ENCODE measurements around the gene MLLT10. TPM values are rescaled to one million over a fixed set of nuclear protein-coding genes. Genes with fewer than 3 reads are reported as not detected.

MLLT10 gene
- total and polyA plus RNA-seq, 10 of the 15 experiments (the other 5 are each of a cell fraction or from before 2014, with no cell fraction given), result 8.7 to 61.1 (median 28.5) TPM

DNA sequence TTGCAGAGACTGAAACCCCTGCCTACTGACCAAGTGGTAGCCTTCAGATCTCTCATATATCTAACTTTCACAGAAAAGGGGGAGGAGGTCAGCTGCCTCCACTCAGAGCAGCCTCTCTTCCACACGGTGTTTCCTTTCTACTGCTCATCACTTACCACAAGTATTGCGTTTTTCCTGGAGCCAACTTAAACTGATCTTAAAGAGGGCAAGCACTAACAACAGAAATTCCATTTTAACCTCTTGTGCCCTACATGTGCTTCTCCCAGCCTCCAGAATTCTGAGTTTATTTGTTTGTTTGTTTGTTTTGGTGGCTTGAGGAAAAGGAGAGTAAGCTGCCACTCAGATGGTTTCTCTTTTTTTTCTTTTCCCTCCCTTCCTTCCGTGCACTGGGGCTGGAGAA is 27.7 kb upstream of the MLLT10 start:
- H3K4me1 ChIP-seq (ENCODE audit: control insufficient read depth, insufficient read depth, low read length), result no peaks in the 10 kb centered on the region
- no peaks in the 10 kb centered on the region for H4K20me1 ChIP-seq (ENCODE audit: control insufficient read depth, insufficient read depth)
- 17% methylated on average over 3 of the region's 3 CpGs for WGBS (ENCODE audit: insufficient coverage, insufficient replicate concordance, low lambda C conversion rate, missing lambda C conversion rate)
- DNase-seq (ENCODE audit: low read depth, low spot score) (no peak), ATAC-seq (no peak), FAIRE-seq (no peak)
- H3K4me2 ChIP-seq (ENCODE audit: control insufficient read depth, insufficient read depth), result no peak overlapping the region
- no peaks in the 10 kb centered on the region for H3K9me3 ChIP-seq (replicated peaks; ENCODE audit: control insufficient read depth, insufficient read depth, low read length)
- CTCF ChIA-PET, result interaction anchor here (0.8 to 1.5 kb wide), 4 partner anchors 14 to 226 kb away, joined by 3 to 4 read pairs (median 3); no protein-coding TSS in a partner anchor
- POLR2A ChIA-PET, result no interaction called here
- no peak overlapping the region for H2AFZ ChIP-seq (ENCODE audit: control insufficient read depth, low read depth, low read length)
- H3K27ac ChIP-seq (ENCODE audit: control insufficient read depth, insufficient read depth), result no peak overlapping the region
- TF ChIP-seq ZNF622 (IDR thresholded peaks at IDR 0.05), result no peak
- intact Hi-C loops (cut with micrococcal nuclease; ENCODE audit: unreplicated experiment) (no loop called here), in situ Hi-C loops (cut with MboI) (no loop called here)
- BruUV-seq (replicated peaks), result no TSS peak
- RAD21 ChIA-PET (ENCODE audit: unreplicated experiment), result no interaction called here
- peaks cover 0 to 9% of the 10 kb centered on the region in 2 experiments for H3K27me3 ChIP-seq (replicated peaks in 1 of 2; ENCODE audit: control insufficient read depth in 2 of 2, insufficient read depth in 2 of 2, low read length in 1 of 2)
- H3K36me3 ChIP-seq (ENCODE audit: control insufficient read depth in 2 of 2, insufficient read depth in 2 of 2, low read length in 1 of 2), result no peaks in the 10 kb centered on the region
- SMC1A ChIA-PET (ENCODE audit: uncharacterized antibody, unreplicated experiment), result no interaction called here
- no peaks in the 10 kb centered on the region for H3K79me2 ChIP-seq (ENCODE audit: control insufficient read depth, insufficient read depth, low read length)
- no peak overlapping the region for H3K4me3 ChIP-seq
- H3K9ac ChIP-seq (ENCODE audit: control insufficient read depth, insufficient read depth, low read length), result no peak overlapping the region

DNA sequence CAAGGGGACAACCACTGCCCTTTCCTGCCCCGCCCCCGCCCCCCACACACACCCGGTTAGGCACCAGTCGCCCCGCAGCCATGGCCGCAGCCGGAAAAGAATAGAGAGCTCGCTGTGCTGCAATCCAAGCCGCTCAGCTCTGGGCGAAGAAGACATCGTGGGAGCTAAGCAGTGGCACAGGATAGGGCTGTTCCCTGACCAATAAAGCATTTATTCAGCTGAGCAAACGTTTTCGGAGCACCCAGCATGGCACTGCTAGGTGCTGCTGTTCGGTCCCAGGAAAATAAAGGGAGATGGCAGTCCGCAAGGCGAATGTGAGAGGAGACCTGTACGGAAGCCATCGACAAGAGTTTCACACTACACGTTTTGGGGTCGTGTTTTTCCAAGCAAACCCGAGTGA is 26.9 kb upstream of the MLLT10 start:
- BruUV-seq (replicated peaks), result no TSS peak
- Histone ChIP-seq H3K4me2 (ENCODE audit: control insufficient read depth, insufficient read depth) (no peak overlapping the region), H3K4me1 (ENCODE audit: control insufficient read depth, insufficient read depth, low read length) (no peaks in the 10 kb centered on the region), H3K27ac (ENCODE audit: control insufficient read depth, insufficient read depth) (no peak overlapping the region), H3K27me3 (replicated peaks in 1 of 2; ENCODE audit: control insufficient read depth in 2 of 2, insufficient read depth in 2 of 2, low read length in 1 of 2) (peaks cover 0 to 12% of the 10 kb centered on the region in 2 experiments), H3K79me2 (ENCODE audit: control insufficient read depth, insufficient read depth, low read length) (no peaks in the 10 kb centered on the region), H3K9me3 (replicated peaks; ENCODE audit: control insufficient read depth, insufficient read depth, low read length) (no peaks in the 10 kb centered on the region), H3K36me3 (ENCODE audit: control insufficient read depth in 2 of 2, insufficient read depth in 2 of 2, low read length in 1 of 2) (no peaks in the 10 kb centered on the region), H3K4me3 (no peak overlapping the region), H2AFZ (ENCODE audit: control insufficient read depth, low read depth, low read length) (no peak overlapping the region), H4K20me1 (ENCODE audit: control insufficient read depth, insufficient read depth) (no peaks in the 10 kb centered on the region), H3K9ac (ENCODE audit: control insufficient read depth, insufficient read depth, low read length) (no peak overlapping the region)
- SMC1A ChIA-PET (ENCODE audit: uncharacterized antibody, unreplicated experiment), result no interaction called here
- CTCF ChIA-PET, result interaction anchor here (1.1 to 1.5 kb wide), 2 partner anchors 13 to 226 kb away, joined by 3 to 4 read pairs; no protein-coding TSS in a partner anchor
- FAIRE-seq, result no peak
- POLR2A ChIA-PET, result no interaction called here
- WGBS (ENCODE audit: insufficient coverage, insufficient replicate concordance, low lambda C conversion rate, missing lambda C conversion rate), result 60% methylated on average over 21 of the region's 21 CpGs
- RAD21 ChIA-PET (ENCODE audit: unreplicated experiment), result no interaction called here
- intact Hi-C loops (cut with micrococcal nuclease; ENCODE audit: unreplicated experiment) (no loop called here), in situ Hi-C loops (cut with MboI) (no loop called here)
- no peak for DNase-seq (ENCODE audit: low read depth, low spot score)
- ATAC-seq, result no peak
- TF ChIP-seq RUNX3 (IDR thresholded peaks at IDR 0.05; ENCODE audit: low read length) (no peak), ZNF622 (IDR thresholded peaks at IDR 0.05) (no peak), IRF4 (IDR thresholded peaks at IDR 0.05; ENCODE audit: low read depth, low read length) (no peak), RAD21 (IDR thresholded peaks at IDR 0.05; ENCODE audit: insufficient read depth, low read depth, low read length) (no peak), IKZF1 (conservative IDR thresholded peaks at IDR 0.05) (no peak), ZNF207 (IDR thresholded peaks at IDR 0.05; ENCODE audit: borderline replicate concordance) (no peak)
- TF ChIP-seq, protein P1, sequence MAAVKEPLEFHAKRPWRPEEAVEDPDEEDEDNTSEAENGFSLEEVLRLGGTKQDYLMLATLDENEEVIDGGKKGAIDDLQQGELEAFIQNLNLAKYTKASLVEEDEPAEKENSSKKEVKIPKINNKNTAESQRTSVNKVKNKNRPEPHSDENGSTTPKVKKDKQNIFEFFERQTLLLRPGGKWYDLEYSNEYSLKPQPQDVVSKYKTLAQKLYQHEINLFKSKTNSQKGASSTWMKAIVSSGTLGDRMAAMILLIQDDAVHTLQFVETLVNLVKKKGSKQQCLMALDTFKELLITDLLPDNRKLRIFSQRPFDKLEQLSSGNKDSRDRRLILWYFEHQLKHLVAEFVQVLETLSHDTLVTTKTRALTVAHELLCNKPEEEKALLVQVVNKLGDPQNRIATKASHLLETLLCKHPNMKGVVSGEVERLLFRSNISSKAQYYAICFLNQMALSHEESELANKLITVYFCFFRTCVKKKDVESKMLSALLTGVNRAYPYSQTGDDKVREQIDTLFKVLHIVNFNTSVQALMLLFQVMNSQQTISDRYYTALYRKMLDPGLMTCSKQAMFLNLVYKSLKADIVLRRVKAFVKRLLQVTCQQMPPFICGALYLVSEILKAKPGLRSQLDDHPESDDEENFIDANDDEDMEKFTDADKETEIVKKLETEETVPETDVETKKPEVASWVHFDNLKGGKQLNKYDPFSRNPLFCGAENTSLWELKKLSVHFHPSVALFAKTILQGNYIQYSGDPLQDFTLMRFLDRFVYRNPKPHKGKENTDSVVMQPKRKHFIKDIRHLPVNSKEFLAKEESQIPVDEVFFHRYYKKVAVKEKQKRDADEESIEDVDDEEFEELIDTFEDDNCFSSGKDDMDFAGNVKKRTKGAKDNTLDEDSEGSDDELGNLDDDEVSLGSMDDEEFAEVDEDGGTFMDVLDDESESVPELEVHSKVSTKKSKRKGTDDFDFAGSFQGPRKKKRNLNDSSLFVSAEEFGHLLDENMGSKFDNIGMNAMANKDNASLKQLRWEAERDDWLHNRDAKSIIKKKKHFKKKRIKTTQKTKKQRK (IDR thresholded peaks at IDR 0.05; ENCODE audit: low read depth, low read length), result no peak
- TF ChIP-seq, protein P2, sequence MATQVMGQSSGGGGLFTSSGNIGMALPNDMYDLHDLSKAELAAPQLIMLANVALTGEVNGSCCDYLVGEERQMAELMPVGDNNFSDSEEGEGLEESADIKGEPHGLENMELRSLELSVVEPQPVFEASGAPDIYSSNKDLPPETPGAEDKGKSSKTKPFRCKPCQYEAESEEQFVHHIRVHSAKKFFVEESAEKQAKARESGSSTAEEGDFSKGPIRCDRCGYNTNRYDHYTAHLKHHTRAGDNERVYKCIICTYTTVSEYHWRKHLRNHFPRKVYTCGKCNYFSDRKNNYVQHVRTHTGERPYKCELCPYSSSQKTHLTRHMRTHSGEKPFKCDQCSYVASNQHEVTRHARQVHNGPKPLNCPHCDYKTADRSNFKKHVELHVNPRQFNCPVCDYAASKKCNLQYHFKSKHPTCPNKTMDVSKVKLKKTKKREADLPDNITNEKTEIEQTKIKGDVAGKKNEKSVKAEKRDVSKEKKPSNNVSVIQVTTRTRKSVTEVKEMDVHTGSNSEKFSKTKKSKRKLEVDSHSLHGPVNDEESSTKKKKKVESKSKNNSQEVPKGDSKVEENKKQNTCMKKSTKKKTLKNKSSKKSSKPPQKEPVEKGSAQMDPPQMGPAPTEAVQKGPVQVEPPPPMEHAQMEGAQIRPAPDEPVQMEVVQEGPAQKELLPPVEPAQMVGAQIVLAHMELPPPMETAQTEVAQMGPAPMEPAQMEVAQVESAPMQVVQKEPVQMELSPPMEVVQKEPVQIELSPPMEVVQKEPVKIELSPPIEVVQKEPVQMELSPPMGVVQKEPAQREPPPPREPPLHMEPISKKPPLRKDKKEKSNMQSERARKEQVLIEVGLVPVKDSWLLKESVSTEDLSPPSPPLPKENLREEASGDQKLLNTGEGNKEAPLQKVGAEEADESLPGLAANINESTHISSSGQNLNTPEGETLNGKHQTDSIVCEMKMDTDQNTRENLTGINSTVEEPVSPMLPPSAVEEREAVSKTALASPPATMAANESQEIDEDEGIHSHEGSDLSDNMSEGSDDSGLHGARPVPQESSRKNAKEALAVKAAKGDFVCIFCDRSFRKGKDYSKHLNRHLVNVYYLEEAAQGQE (IDR thresholded peaks at IDR 0.05; ENCODE audit: low read depth, low read length), result no peak
- TF ChIP-seq, protein P3, sequence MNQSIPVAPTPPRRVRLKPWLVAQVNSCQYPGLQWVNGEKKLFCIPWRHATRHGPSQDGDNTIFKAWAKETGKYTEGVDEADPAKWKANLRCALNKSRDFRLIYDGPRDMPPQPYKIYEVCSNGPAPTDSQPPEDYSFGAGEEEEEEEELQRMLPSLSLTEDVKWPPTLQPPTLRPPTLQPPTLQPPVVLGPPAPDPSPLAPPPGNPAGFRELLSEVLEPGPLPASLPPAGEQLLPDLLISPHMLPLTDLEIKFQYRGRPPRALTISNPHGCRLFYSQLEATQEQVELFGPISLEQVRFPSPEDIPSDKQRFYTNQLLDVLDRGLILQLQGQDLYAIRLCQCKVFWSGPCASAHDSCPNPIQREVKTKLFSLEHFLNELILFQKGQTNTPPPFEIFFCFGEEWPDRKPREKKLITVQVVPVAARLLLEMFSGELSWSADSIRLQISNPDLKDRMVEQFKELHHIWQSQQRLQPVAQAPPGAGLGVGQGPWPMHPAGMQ (IDR thresholded peaks at IDR 0.05; ENCODE audit: borderline replicate concordance), result no peak

All from GM12878 (cell line).